DMS 273 (cell line): ENCODE measurements around the gene COLQ.

Source experiments
- DNase-seq: peaks from one replicate; lab custom pipeline; 2025; ENCODE audit not compliant: unreplicated experiment; lab: John Stamatoyannopoulos, UW

Gene COLQ

DNA sequence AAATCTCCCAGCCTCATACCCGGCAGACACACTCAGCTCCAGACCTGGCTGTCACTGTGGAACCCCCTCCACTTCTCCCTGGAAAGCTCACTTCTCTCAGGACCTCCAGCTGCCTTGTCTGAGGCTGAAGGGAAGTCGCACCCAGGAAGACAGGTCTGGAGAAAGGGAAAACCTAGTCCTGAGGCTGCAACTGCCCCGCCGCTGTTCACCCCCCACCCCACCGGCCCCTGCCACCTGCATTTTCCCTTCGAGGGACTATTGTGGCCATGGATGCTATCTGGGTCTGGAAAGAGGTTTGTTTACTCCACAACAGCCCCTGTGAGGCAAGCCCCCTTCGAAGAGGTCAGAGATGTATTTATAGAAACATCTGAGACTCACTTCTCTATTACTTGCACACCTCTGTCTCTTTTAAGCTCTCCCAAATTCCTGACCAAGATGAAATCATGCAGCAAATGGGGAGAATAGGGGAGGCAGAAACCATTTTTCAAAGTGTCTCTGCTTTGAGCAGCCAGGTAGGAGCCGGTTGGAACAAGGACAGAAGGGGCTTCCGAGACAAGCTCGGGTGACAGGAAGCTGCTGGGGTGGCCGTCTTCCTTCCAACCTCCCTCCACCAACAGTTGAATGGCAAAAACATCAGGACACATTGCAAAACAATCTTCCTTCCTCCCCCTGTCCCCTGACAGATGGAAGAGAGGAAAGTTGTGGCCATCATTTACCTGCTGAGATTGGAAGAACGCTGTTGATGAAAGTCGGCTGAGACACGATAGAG, 518 bp downstream of the COLQ start:
- no peak for DNase-seq

DNA sequence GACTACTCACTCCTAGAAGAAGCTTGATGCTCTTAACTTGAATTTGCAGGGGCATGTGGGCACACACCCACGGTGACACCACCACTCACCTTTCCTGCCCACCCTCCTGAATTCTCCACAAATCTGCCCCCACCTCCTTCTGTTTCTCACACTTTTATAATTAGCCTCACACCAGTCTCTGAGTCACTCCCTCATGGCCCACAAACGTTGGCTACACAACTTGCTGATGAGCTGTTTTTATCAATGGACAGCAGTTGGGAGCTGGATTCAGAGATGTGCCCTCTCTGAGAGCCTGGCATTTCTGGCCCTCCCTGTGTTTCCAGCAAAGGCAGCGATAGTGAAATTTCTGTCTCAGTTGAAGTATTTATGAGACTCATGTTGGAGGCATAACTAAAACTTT, 1.3 kb downstream of the COLQ start:
- DNase-seq = no peak

DNA sequence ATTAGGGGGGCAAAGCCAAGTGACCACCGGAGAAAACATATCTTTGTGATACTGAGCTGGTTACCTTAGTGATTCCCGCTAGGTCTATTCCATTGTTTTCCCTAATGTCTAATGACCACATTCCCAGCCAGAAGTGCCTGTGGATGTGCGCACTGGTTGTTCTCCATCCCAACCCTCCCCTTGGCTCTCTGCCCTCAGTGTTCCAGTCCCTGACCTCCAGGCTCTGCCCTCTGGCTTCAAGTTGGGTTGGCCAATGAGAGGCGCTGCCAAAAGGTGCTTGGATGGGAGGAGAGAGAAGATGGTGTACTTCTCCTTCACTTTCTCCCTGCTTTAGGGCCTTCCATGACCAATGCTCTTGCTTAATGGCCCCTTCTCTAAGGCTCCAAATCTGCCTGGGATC, 2.4 kb downstream of the COLQ start:
- no peak for DNase-seq

DNA sequence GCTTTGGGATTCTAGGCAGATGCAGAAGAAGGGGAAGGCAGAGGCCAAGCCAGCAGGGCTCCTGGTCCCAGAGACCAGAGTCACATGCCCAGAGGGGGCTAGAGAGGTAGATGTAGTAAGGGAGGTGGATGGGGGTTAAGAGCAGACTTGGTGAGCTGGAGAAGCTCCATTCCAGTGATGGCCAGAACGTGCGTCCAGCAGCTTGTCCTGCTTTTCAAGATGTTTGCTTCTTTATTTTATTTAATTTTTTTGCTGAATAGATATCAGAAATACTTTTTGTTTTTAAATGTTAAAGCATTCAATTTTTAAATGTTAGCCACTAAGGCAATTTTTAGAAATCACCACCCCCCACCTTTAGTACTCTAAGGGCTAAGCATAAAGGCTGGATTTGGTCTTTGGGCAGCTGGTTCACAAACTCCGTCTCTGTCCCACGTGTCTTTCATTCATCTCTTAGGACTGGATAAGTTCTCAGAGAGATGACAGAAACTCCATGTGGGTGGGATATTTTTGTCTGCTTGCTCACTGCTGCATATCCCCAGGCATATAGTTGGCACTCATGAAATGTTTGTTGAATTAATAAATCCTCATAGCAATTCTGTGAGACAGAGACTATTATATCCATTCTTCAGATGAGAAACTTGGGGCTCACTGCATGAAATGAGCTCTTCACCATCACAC, 6.7 kb downstream of the COLQ start:
- no peak for DNase-seq

DNA sequence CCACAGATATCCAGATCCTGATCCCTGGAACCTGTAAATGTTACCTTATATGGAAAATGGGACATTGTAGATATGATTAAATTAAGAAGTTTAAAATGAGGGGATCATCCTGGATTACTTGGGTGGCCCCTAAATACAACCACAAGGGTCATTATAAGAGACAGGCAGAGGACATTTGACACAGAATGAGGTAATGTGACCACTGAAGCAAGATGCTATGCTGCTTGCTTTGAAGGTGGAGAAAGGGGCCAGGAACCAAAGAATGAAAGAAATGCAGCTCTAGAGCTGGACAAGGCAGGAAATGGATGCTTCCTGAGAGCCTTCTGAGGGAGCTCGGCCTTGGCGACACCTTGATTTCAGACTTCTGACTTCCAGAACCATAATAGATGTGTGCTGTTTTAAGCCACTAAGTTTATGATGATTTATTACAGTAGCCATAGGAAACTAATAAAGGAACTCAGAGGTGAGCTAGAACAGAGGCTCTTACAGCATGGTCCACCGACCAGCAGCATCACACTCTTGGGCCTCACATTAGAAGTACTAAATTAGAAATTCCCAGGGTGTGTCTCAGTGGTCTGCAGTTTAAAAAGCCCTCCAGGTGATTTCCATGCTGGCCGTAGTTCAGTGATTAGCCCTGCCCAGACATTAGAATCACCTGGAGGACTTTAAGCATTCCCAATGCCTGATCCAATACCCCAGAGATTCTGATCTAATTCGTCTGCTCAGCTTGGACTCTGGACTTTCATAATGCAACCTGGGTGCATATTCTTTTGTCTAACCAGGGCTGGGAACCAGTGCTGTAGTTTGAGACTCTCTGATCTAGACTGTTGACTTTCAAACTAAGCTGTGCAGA, 7.5 kb downstream of the COLQ start:
- DNase-seq = no peak

DNA sequence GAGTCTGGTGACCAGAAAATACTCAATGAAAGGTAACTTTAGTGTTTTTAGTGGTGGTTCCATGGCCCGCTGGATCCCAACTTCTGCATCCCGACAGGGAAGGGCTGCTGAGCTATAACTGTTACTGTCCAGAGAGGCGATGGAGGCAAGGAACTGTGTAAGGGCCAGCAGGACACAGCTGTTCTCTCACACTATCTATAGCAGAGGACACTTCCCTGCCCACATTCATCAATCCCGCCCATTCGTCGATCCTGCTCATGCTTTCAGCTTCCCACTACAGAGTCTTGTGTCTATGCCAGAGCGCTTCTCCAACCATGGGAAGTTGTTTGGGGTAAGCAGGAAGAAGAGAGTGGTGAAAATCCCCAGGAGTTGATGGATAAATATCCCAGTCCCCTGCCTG, 8.4 kb downstream of the COLQ start:
- no peak for DNase-seq

DNA sequence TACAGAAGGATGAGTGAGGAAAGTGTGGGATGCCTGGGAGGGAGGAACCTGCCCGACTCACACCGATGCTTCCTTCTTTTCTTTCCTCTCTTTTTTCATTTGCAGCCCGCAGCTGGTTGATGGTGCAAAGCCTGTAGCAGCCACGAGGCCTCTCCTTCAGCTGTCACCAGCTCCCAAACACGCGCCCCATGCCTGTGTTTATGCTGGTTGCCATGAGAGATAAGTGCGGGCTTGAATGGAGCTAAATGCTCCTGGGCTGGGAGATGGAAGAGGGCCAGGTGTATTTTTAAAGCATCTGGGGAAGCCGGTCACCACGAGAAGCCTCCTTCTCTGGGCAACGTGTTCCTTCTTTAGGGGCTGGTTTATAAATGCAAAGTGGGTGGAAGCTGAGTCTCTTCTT, 9.3 kb downstream of the COLQ start:
- DNase-seq = peak; percentile 88

DNA sequence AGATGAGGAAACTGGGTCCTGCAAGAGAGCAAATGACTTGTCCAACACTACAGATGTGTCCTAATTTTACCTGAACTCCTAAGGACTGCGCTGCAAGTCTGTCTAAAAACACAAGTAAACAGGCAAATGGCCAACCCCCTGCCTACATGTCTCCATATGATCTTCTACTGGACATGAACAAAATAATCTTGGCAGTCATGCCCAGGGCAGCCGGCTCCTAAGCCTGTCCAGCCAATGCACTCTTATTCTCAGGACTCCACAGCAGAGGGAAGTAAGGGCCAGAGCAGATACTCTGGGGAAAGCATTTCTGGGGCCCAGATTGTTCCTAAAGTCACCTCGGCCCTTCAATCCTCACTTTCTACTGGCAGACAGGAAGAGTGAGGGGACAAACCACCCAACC, 10.3 kb downstream of the COLQ start:
- DNase-seq = no peak

DNA sequence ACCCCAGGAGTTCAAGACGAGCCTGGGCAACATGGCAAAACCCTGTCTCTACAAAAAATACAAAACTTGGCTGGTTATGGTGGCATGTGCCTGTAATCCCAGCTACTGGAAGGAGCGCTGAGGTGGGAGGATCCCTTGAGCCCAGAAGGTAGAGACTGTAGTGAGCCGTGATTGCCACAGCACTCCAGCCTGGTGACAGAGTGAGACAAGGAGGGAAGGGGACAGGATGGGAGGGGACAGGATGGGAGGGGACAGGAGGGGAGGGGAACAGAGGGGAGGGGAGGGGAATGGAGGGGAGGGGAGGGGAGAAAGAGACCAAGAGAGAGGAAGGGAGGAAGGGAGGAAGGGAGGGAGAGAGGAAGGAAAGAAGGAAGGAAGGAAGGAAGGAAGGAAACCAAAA, 11.0 kb downstream of the COLQ start:
- no peak for DNase-seq

DNA sequence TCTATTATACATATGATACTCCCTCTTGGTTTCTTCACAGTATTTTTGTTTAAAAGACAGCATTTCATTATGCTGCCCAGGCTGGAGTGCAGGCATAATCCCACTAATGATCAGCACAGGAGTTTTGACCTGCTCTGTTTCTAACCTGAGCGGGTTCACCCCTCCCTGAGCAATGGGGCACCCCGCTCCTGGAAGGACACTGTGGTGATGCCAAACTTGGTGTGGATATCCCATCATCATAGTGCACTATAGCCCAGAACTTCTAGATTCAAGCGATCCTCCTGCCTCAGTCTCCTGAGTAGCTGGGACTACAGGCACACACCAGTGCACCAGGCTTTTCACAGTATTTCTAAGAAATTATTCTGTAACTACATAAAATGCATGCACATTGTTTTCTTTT, 14.9 kb downstream of the COLQ start:
- DNase-seq = no peak

DNA sequence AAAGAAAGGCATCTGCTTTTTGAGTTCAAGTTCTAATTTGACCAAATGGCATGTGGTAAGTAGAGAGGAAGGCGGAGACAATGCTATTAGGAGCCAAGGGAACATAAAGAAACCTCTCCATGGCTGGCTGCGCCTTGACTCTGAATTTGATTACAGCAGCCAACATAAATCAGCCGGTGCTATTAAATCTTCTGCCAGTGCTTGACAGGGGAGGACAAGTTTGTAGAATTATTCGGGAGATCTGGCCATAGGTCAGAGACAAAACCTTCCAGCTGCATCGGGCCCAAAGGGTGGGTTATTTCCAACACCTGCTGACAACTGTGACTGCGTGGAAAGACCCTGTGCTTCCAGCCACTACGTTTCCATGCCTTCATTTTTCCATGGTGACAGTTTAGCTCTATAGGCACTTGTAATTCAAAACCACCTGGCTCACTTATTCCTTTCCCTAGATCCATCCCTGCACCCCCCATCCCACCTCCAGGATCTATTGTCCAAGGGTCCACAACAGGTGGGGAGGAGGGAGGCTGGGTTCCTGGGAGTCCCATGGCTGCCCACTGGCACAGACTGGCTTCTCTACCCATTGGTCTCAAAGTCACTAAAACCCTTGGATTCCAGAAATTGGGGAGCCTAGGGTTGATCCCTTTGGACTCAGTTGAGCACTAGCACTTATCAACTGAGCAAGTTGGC, 15.9 kb downstream of the COLQ start:
- peak; percentile 27 for DNase-seq

DNA sequence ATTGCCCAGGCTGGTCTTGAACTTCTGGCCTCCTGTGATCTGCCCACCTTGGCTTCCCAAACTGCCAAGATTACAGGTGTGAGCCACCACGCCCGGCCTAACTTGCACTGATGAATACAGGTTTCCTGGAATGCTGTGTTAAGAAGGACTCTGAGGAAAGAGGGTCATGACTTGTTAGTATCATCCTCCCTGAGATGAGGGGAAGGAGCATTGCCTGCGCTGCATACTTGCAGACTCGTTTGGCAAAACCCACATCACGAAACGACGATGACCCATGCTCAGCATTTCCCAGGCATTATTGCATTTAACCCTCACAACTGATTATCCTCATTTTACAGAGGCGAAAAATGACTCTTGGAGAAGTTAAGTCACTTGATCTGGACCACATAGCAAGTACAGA, 18.9 kb downstream of the COLQ start:
- no peak for DNase-seq

DNA sequence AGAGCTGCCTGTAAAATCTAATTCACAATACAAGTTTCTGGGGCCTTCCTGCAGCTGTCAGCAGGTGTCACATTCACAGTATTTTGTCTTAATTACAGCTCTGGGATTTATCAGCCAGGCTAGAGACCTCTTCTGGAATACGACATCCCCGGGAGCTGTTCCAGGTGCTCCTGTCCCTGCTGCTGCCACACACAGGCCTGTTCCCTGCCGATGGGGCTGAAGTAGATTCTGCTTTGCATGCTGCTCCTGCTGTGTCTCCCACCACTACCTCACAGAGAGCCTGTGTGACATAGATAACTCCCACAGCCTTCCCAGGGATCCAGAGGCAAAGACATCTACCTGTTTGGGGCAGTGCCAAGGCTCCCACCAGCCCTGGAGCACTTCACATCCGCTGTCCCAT, 20.4 kb downstream of the COLQ start:
- DNase-seq = peak; percentile 23

DNA sequence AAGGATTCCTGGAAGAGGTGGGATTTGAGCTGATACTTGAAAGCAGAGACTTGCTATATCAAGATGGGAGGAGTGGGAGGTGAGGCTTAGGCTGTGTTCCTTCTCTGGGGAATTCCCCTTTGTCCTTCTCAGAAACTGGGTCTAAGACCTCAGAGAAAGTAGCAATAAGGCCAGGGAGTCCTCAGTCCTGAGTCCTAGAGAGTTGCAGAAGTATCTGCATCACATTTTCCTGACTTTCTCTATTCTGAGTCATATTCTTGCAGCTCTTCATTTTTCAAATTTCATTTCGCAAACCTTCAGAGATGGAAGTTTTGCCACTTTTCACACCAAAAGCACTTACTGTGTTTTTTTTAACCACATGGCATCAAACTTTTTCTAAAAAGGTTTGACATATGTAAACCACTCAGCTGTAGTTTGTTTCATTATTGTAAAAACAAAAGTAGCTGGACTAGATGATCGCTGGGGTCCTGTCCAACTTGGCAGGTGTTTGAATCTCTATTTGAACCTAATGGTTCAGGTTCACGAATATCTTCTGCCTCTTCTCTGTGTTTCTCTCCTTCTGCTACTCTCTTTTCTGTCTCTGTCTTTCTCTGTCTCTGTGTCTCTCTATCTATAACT, 21.3 kb downstream of the COLQ start:
- DNase-seq = no peak

DNA sequence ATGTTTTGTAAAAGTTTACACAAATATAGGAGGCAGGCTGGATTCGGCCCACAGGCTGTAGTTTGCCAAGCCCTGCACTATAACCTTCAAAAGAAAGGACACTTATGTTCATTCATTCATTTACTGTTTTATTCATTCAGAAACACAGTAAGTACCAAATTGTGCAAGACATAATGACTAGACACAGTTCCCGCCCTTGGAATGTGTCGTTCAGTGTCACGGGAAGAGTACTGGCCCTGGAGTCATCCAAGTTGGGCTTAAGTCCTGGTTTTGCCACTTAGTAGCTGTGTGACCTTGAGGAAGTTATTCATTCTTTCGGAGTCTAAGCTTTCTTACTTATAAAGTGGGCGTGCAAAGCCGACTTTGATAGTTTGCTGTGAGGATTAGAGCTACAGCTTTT, 22.0 kb downstream of the COLQ start:
- DNase-seq = no peak

DNA sequence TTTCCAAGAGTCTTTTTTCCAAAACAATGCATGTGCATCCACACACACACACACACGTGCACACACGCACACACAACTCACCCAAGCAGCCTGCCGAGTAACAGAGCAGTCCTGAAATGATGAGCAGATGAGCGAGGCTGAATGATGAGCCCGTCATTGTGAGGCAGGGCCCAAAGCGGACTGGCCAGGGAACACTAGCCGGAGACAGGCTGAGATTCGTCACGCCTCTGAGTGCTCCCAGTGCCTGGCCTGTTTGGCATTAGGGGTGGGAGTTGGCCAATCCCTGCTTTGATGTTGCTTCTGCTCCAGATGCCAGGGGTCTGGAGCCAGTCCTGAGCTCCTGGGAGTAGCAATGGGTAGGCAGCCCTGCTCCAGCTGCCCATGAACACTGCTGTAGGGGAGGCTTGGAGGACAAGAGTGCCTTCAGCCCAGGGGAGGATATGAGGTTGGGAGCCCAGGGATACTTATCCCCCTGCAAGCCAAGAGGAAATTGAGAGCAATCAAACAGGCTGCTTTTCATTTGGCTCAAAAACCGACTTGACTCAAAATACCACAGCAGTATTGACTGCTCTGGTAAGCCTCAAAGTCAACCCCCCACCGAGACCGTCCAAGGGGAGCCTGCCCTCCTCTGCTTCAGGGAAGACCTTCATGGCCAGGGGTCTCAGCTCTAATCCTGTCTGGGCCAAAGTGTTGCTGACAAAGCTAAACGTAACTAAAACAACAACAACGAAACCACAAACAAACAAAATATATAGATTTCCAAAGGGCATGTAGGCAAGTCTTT, 22.9 kb downstream of the COLQ start:
- peak; percentile 73 for DNase-seq

DNA sequence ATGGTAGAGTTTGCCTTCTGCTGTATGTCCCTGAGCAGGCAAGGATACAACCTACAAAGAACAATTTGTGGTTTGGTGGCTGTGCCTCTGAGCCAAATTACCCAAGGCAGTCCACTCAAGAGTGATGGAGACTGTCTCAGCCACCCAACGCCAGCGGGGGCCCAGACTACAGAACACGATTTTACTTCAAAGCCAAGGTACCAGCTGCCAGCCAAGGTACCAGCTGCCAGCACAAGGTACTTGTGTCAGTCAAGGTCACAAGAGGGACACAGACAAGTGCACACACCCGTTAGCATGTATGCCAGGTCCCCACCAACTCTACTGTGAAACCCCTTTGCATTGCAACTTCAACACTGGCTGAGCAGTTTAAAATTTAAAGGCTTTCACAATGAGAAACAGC, 23.5 kb downstream of the COLQ start:
- peak; percentile 53 for DNase-seq

DNA sequence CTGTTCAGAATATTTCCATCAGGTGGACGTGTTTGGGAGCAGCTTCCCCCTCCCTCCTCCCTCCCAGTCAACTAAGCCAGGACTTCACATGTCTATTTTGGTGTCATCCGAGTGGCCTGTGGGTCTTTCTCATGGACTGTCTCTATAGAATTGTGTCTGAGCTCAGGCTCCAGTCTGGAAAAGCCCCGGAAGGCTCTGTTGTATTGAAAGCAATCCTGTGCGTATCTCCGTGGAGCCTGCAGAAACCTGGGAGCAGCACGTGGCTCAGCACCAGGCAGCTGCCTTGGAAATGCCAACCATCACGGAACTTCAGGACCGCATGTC, 25.2 kb downstream of the COLQ start:
- no peak for DNase-seq

DNA sequence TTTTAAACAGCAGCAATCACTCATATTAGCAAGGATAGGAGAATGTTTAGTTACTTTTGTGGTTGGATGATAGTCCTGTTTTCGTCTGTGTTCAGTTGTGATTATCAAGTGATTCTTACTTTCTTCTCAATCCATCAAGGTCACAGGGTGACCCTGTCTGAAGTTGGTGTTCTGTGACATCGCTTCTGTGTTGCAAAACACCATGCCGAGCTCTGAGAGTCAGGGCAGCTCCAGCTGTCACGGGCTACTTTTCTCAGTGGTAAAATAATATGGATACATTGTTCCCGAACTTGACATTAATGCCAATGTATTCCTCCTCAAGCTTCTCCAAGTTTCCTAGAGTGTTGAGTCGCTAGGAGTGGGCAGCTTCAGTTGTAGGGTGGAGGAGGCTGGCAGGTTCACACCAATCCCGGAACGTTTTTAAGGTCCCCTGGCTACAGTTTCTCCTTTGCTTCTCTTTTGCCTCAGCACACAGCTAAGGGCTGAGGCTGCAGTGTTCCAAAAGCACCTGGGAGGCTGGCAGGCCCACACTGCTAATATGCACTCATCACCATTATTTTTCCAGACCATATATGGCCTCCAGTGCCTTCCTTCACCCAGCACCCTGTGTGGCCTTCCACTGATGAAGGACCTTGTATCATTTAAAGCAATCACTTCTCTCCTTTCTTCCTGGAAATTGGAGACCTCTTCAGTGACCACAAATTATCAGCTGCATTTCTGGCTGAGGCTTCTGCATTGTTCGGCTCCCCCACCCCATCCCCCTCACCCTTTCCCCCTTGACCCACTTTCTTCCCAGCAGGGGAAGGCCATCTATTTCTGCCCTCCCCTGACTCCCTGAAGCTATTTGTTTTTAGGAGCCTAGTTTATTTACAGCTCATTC, 25.8 kb downstream of the COLQ start:
- no peak for DNase-seq
